Caki2 (cell line): ENCODE results near the gene CYSLTR2. TPM values are rescaled to one million over a fixed set of nuclear protein-coding genes. Genes with fewer than 3 reads are reported as not detected.

ENCODE experiments used
- DNase-seq: peaks from one replicate; pipeline ENCODE4 v3.0.0-alpha.2; 2015; ENCODE audit warnings: low read depth
- in situ Hi-C: cut with HindIII; loops from 2 replicates; pipeline ENCODE4 v1.10.0; 2016; ENCODE audit warnings: low sequenced_read_pairs, low pct_unique_long_range_greater_than_20kb, mixed read lengths
- total RNA-seq: library from RNA; depleted of rRNA; stranded (reverse); fragments of >200 nt; shearing (Covaris generic); gene quantifications from 2 replicates; pipeline ENCODE4 v1.2.3, GENCODE V29; 2014; ENCODE audit warnings: low replicate concordance; rRNA removed

Gene CYSLTR2
- total RNA-seq, 1 experiment from 2014 or later, result not detected

- in situ Hi-C loops, result no loop called here
- DNase-seq, result no peak
Observed at GRCh38 chr13:48760626-48761025, 106.9 kb downstream of the CYSLTR2 start.

Other genes starting within 250 kb of the CYSLTR2 start
- not detected in 2 replicates for gene LPAR6, start 240.8 kb upstream of the CYSLTR2 start, total RNA-seq
- gene RCBTB2, start 120.8 kb upstream of the CYSLTR2 start, total RNA-seq, result 1.7 TPM in 1 of 2 replicates, not detected in the other